ENCODE measurements around the gene PM20D1. TPM values are rescaled to one million over a fixed set of nuclear protein-coding genes. Genes with fewer than 3 reads are reported as not detected.

Gene PM20D1
- total RNA-seq, 1 donor from 2014 or later, result not detected

- Histone ChIP-seq H3K27me3 (no peaks in the 10 kb centered on the region), H3K4me1 (no peaks in the 10 kb centered on the region), H3K9me3 (no peaks in the 10 kb centered on the region), H3K27ac (no peak overlapping the region), H3K36me3 (peaks cover 62 to 65% of the 10 kb centered on the region in 2 donors), H3K4me3 (no peak overlapping the region)
- TF ChIP-seq, protein P1, sequence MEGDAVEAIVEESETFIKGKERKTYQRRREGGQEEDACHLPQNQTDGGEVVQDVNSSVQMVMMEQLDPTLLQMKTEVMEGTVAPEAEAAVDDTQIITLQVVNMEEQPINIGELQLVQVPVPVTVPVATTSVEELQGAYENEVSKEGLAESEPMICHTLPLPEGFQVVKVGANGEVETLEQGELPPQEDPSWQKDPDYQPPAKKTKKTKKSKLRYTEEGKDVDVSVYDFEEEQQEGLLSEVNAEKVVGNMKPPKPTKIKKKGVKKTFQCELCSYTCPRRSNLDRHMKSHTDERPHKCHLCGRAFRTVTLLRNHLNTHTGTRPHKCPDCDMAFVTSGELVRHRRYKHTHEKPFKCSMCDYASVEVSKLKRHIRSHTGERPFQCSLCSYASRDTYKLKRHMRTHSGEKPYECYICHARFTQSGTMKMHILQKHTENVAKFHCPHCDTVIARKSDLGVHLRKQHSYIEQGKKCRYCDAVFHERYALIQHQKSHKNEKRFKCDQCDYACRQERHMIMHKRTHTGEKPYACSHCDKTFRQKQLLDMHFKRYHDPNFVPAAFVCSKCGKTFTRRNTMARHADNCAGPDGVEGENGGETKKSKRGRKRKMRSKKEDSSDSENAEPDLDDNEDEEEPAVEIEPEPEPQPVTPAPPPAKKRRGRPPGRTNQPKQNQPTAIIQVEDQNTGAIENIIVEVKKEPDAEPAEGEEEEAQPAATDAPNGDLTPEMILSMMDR (IDR thresholded peaks at IDR 0.05), result peak; percentile 65 to 75 (median 74)
- no peak for DNase-seq (ENCODE audit: low spot score in 2 of 2)
- intact Hi-C loops (cut with DNase I), result loop anchor here (1.0 to 2.0 kb wide), 3 partner anchors 128 to 315 kb away; no protein-coding TSS in a partner anchor
These were observed 58.3 kb downstream of the PM20D1 start for GRCh38 chr1:205791568-205792180.

DNA sequence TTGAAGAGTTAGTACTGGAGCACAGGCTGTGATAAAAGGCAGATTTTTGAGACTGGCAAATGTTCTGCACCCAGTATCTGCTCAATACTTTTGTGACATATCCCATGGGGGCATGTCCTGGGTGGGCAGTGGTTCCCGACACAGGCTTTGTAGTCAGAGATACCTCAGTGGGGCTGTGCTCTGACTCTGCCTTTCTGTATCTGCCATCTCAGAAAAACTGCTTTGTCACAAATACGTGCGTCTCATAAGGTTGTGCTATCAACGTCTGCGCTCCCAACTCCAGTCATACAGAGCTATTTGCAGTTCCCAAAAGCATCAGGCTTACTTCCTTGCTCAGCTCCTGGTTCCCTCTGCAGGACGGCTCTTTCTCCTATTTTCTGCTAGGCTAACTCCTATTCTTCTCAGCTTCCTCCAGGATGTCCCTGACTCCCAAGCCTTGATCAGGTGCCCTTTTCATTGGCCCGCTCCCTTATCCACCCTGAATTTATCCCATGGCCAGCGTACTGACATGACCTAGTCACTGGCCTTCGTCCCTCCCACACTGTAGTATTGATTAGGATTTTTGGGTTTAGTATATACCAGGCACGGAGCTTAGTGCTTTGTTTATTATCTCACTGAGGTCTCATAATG, 62.5 kb downstream of the PM20D1 start:
- DNase-seq (ENCODE audit: low spot score in 2 of 2), result no peak
- intact Hi-C loops (cut with DNase I), result no loop called here
- TF ChIP-seq, protein P1 (IDR thresholded peaks at IDR 0.05), result no peak

DNA sequence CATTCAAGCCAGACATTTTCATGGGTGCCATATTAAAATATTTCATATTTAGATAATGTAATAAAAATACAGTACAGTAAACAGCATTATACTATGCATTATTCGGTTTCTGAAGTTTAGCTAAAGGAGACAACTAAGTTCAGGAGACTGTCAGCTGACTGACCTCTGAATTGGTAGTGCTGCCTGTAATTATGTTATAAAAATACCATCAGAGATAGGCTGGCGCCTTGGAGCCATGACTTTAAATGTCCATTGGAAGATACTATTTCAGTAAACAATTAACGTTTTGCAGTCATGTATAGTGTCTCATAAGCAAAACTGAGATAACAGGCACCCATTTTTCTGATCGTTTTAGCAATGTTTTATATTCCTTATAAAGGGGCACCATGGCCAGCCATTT, 63.3 kb downstream of the PM20D1 start:
- Histone ChIP-seq H3K36me3 (peaks cover 19 to 20% of the 10 kb centered on the region in 2 donors), H3K9me3 (no peaks in the 10 kb centered on the region), H3K27me3 (no peaks in the 10 kb centered on the region), H3K27ac (no peak overlapping the region), H3K4me3 (no peak overlapping the region), H3K4me1 (peaks cover 3 to 20% of the 10 kb centered on the region in 2 donors)
- DNase-seq (ENCODE audit: low spot score in 2 of 2), result no peak
- TF ChIP-seq, protein P1 (IDR thresholded peaks at IDR 0.05), result no peak
- intact Hi-C loops (cut with DNase I), result no loop called here

More for the DNA sequence above, 62.5 kb downstream of the PM20D1 start:
- peaks cover 3 to 20% of the 10 kb centered on the region in 2 donors for H3K4me1 ChIP-seq
- no peak overlapping the region for H3K4me3 ChIP-seq
- no peaks in the 10 kb centered on the region for H3K27me3 ChIP-seq
- no peaks in the 10 kb centered on the region for H3K9me3 ChIP-seq
- H3K36me3 ChIP-seq, result peaks cover 20 to 25% of the 10 kb centered on the region in 2 donors
- H3K27ac ChIP-seq, result no peak overlapping the region

DNA sequence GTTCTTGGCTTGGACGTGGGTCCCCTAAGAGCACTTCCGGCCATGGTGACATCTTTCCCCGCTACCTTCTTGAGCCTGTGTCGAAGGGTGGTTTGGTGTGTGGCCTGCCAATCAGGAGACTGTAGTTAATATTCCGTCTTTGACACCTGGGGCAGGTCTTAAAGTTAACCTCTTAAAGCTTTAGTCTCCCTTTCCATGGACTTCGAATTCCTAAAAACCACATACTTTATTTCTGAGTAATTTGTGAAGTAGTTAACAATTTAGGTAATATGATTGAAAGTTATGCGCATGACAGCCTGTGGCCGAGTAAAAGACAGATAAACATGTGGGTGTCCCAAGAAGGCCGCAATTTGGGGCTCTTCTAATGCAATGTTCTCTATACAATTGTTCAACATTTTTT, 64.5 kb downstream of the PM20D1 start:
- intact Hi-C loops (cut with DNase I), result no loop called here
- no peaks in the 10 kb centered on the region for H3K9me3 ChIP-seq
- DNase-seq (ENCODE audit: low spot score in 2 of 2), result no peak
- H3K27me3 ChIP-seq, result no peaks in the 10 kb centered on the region
- H3K4me3 ChIP-seq, result no peak overlapping the region
- peaks cover 8% of the 10 kb centered on the region in 2 donors for H3K36me3 ChIP-seq
- TF ChIP-seq, protein P1 (IDR thresholded peaks at IDR 0.05), result no peak
- peak overlapping the region; percentile 76 to 88 for H3K27ac ChIP-seq
- peaks cover 3 to 20% of the 10 kb centered on the region in 2 donors for H3K4me1 ChIP-seq

DNA sequence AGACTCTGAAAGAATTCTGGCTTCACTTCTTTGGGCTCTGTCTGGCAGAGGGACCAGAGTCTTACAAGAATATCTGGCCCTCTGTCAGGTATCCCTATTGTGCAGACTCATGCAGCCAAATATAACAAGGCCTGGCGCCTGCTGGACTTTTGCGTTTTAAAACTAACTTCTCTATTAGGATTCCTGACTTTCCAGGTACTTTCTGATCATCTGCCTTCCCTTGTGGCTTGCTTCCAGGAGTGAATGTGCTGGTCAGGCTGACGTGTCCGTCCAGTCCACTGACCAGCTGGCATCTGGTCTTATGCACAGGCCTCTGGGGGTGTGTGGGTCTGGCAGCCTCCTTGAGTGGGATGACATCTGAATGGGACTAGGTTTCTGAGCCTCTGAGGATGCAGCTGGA, 66.0 kb downstream of the PM20D1 start:
- peak overlapping the region; percentile 76 to 88 for H3K27ac ChIP-seq
- TF ChIP-seq, protein P1 (IDR thresholded peaks at IDR 0.05), result no peak
- no peaks in the 10 kb centered on the region for H3K9me3 ChIP-seq
- peak; percentile 25 to 85 for DNase-seq (ENCODE audit: low spot score in 2 of 2)
- H3K36me3 ChIP-seq, result no peaks in the 10 kb centered on the region
- no peaks in the 10 kb centered on the region for H3K27me3 ChIP-seq
- intact Hi-C loops (cut with DNase I), result no loop called here
- peak overlapping the region in 1 of 2 donors; percentile 0 for H3K4me3 ChIP-seq
- H3K4me1 ChIP-seq, result peaks cover 3 to 20% of the 10 kb centered on the region in 2 donors

Measured in ascending aorta (tissue), 2 donors.